GM18909 (cell line): ENCODE data around the gene ZDHHC14.
"Not testable (repeated sequence)": the region's sequence is repeated elsewhere in the genome, so short reads cannot be mapped to it uniquely, and the experiment has no call there.

ENCODE experiments used
- ATAC-seq: cut with Tn5 transposase; IDR thresholded peaks from one replicate; pipeline ENCODE4 v1.9.1; 2021; ENCODE audit warnings: mild to moderate bottlenecking; ENCODE audit not compliant: unreplicated experiment, poor library complexity

The ZDHHC14 gene

GRCh38 chr6:157380779-157381561, at the start of gene ZDHHC14:
ZDHHC14 (plus strand) TSS chr6:157381190.
- ATAC-seq: peak; percentile 77

GRCh38 chr6:157332813-157333212, 48.2 kb upstream of the ZDHHC14 start:
- no peak for ATAC-seq

- no peak for ATAC-seq
Observed at GRCh38 chr6:157333537-157333936, 47.5 kb upstream of the ZDHHC14 start.

DNA sequence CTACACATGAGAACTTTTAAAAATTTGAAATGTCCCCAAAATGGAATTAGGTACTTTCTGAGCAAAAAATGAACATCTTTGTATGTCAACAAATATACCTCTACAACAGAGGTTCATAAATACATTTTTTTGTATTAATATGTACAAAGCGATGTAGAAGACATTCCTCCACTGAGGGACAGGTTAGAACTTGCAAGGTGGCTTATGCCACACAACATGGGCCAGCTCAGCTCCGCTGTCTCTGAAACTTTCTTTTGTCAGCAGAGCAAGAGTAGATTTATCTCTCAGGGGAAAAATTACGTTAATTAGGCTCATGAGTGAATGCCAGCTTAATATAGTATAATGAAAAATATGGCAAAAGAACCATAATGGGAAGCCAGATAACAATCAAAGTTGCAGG, 47.0 kb upstream of the ZDHHC14 start:
- no peak for ATAC-seq

DNA sequence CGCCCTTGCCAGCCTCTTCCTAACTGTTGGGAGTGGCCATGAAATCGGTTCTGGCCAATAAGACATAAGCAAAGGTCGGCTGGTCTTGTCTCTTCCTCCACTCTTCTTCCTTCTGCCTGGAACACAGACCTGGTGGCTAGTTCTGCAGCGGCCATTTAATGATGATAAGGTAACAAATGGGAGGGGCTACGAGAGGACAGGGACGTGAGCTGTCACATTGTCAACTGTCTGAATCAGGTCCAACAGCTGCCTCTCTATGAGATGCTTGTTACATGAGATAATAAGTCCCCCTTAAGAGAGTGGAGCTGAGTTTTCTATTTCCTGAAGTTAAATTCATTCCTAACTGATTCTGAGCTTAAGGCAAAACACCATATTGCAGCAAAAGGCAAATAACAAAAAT, 45.2 kb upstream of the ZDHHC14 start:
- ATAC-seq: no peak

DNA sequence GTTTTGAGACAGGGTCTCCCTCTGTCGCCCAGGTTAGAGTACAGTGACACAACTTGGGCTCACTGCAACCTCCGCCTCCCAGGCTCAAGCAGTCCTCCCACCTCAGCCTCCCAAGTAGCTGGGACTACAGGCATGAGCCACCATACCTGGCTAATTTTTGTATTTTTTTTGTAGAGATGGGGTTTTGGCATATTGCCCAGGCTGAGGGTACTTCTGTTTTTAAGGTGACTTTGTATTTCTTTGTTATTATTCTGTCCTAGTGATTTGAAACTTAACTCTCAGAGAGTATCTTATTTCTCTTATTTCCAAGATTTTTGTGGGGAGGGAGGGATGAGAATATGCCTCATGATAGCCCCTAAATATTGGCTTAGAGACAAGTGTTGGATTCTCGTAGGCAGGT, 43.7 kb upstream of the ZDHHC14 start:
- ATAC-seq: not testable (repeated sequence)

DNA sequence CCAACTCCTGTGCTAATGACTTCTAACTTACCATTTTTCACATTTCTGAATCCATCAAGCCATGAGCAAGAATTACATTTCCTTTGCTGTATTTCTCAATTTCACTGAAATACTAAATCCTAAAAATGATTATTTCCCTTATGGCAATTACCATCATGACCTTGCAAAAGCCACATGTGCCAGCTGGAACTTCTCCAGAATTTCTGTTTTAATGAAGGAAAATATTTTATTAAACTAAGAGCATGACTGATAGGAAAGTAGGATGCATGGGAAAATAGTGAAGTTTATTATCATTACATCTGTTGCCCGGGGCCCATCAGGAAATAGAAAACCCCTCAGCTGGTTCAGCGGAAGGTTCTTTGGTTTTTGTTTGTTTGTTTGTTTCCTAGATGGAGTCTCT, 43.2 kb upstream of the ZDHHC14 start:
- ATAC-seq: no peak

- no peak for ATAC-seq
Observed at GRCh38 chr6:157339432-157339831, 41.6 kb upstream of the ZDHHC14 start.

DNA sequence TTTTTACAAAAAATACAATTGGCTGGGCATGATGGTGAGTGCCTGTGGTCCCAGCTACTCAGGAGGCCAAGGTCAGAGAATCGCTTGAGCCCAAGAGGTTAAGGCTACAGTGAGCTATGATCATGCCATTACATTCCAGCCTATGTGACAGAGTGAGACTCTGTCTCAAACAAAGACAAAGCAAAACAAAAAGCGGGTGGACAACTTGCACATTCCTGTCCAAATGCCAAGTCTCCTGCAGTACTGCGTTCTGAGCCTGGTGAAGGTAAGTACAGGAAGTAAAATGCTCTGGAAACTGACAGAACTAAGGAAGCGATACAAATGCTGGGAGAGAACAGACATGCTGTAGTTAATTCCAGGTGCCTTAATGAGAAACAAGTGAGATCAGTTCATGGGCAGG, 37.3 kb upstream of the ZDHHC14 start:
- ATAC-seq: no peak

DNA sequence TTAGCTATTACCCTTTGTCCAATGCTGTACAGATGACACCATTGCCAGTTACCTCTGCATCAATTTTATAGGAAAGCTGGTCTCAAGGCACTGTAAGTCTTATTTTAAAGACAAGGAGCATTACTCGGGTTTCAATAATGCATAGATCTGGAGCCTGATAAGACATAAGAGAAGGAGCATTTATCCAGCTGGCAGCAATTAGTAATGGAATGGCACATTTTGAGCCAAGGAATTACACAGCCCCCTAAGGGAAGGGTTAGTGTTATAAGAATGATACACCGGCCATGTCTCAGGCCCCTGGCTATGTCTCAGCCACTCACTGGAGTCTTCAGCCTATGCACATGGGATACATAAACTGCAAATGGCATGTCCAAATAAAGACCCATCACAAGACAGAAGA, 34.6 kb upstream of the ZDHHC14 start:
- ATAC-seq: no peak

GRCh38 chr6:157358287-157358686, 22.7 kb upstream of the ZDHHC14 start:
- no peak for ATAC-seq

- no peak for ATAC-seq
Observed at GRCh38 chr6:157361886-157362285, 19.1 kb upstream of the ZDHHC14 start.

- no peak for ATAC-seq
Observed at GRCh38 chr6:157364705-157365104, 16.3 kb upstream of the ZDHHC14 start.

DNA sequence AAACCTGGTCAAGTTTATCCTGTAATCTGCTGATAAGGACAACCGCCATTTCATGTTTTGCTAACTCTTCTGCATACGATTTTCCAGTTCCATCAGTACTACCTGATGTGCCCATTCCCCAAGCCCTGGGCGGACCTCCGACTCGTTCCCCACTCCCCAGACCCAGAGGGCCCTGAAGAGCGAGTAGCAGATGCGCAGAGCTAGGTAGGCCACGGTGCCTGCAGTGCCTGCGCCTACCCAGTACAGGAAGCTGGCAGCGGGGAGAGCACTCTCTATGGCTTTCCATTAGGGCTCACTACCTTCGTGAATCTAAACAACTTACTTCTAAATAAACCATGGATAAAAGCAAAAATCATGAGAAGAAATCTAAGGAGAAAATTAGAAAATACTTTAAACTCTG, 14.3 kb upstream of the ZDHHC14 start:
- no peak for ATAC-seq

GRCh38 chr6:157368359-157369049, 12.5 kb upstream of the ZDHHC14 start:
- ATAC-seq: no peak

DNA sequence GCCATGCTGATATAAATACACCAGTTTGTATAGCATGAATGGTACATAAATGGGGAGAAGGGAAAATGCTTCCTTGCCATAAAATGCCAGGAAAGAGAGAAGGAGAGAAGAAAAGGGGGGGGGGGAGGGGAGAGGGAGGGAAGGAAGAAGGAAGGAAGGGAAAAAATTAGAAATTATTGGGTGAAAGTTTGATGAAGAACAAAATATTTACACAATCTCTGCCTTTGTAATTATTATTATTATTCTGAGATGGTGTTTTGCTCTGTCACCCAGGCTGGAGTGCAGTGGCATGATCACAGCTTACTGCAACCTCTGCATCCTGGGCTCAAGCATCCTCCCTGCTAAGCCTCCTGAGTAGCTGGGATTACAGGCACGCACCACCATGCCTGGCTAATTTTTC, 10.2 kb upstream of the ZDHHC14 start:
- ATAC-seq: no peak

DNA sequence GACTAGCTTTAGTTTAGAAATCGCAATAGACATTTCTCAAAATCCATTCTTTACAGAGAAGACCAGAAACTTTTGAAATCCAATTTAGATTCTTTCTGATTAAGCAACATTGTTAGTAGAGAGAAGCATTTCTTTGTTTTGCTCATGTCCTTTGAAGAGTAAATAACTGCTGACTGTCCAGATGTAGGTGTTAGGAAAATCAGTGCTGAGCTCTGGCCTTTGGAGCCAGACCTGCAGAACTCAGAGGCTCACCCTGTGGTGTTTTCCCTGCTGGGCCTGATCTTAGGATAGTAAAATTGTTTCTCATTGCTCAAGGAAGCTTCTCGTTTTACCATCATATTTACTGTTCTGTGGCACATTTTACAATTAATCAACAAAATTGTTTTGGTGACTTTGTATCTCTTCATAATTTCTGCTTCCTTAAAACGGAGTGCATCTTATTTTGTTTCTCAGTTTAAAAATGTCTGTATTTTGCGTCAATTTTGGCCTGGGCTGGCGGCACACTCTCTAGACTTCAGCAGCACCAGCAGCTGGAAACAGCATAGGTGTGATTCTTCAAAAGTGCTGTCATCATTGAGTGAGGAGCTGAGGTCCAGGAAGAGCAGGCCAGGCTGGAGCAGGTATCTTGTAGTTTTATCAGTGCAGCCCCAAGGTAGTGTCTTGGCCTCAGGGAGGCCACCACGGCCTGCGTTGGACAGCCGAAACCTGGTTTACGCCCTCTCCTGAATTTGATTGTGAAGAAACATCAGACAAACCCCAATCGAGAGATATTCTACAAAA, 8.3 kb upstream of the ZDHHC14 start:
- no peak for ATAC-seq

- ATAC-seq: no peak
Observed at GRCh38 chr6:157374889-157375443, 6.0 kb upstream of the ZDHHC14 start.

GRCh38 chr6:157376241-157376640, 4.7 kb upstream of the ZDHHC14 start:
- no peak for ATAC-seq

GRCh38 chr6:157376706-157377230, 4.2 kb upstream of the ZDHHC14 start:
- no peak for ATAC-seq
